Kidney epithelial cell (primary cell): ENCODE results near the gene AKNA. TPM values are rescaled to one million over a fixed set of nuclear protein-coding genes. Genes with fewer than 3 reads are reported as not detected.

Source experiments
- DNase-seq: peaks from one replicate; pipeline ENCODE4 v3.0.0-alpha.2; 2010; ENCODE audit warnings: low read depth
- H3K27me3 ChIP-seq: 2 replicates; pipeline ENCODE4 v1.6.0; 2011; ENCODE audit warnings: low read length; ENCODE audit not compliant: control insufficient read depth, insufficient read depth
- H3K36me3 ChIP-seq: 2 replicates; pipeline ENCODE4 v1.5.1; 2011; ENCODE audit warnings: low read length; ENCODE audit not compliant: control insufficient read depth, insufficient read depth
- H3K4me3 ChIP-seq: 2 replicates; pipeline ENCODE4 v1.5.1; 2011; ENCODE audit warnings: low read depth, mild to moderate bottlenecking, control low read depth, low read length
- CTCF ChIP-seq: IDR thresholded peaks from 2 replicates; pipeline ENCODE4 v1.5.1; 2011; ENCODE audit warnings: mild to moderate bottlenecking, moderate library complexity, low read length, control low read depth, inconsistent platforms; ENCODE audit not compliant: insufficient read depth, poor library complexity, severe bottlenecking
- total RNA-seq: library from RNA; depleted of rRNA; stranded (reverse); fragments of >200 nt; gene quantifications from 2 replicates; pipeline ENCODE4 v1.2.3, GENCODE V29; 2015

The AKNA gene
- total RNA-seq, 1 donor from 2014 or later: 34.6 TPM

GRCh38 chr9:114432323-114433067 is 44.7 kb upstream of the AKNA start:
- no peaks in the 10 kb centered on the region for H3K27me3 ChIP-seq
- H3K36me3 ChIP-seq: no peaks in the 10 kb centered on the region
- DNase-seq: no peak
- H3K4me3 ChIP-seq: no peak overlapping the region
- no peak for TF ChIP-seq CTCF

GRCh38 chr9:114431770-114432169 is 44.0 kb upstream of the AKNA start:
- no peak for DNase-seq
- H3K4me3 ChIP-seq: no peak overlapping the region
- H3K36me3 ChIP-seq: no peaks in the 10 kb centered on the region
- TF ChIP-seq CTCF: no peak
- no peaks in the 10 kb centered on the region for H3K27me3 ChIP-seq

GRCh38 chr9:114431003-114431402 is 43.2 kb upstream of the AKNA start:
- Histone ChIP-seq H3K4me3 (no peak overlapping the region), H3K36me3 (no peaks in the 10 kb centered on the region), H3K27me3 (no peaks in the 10 kb centered on the region)
- no peak for DNase-seq
- no peak for TF ChIP-seq CTCF

- Histone ChIP-seq H3K4me3 (no peak overlapping the region), H3K27me3 (no peaks in the 10 kb centered on the region), H3K36me3 (no peaks in the 10 kb centered on the region)
- TF ChIP-seq CTCF: no peak
- DNase-seq: no peak
Observed at GRCh38 chr9:114430457-114430856, 42.7 kb upstream of the AKNA start.

- Histone ChIP-seq H3K27me3 (no peaks in the 10 kb centered on the region), H3K36me3 (no peaks in the 10 kb centered on the region), H3K4me3 (no peak overlapping the region)
- no peak for TF ChIP-seq CTCF
- no peak for DNase-seq
Observed at GRCh38 chr9:114429488-114429887, 41.7 kb upstream of the AKNA start.

GRCh38 chr9:114428466-114428865 is 40.7 kb upstream of the AKNA start:
- DNase-seq: no peak
- no peak overlapping the region for H3K4me3 ChIP-seq
- H3K36me3 ChIP-seq: no peaks in the 10 kb centered on the region
- no peak for TF ChIP-seq CTCF
- H3K27me3 ChIP-seq: no peaks in the 10 kb centered on the region
